GM12891 (cell line): ENCODE data around the gene LYRM4.

Experiments used
- DNase-seq: peaks from one replicate; pipeline ENCODE4 v3.0.0; 2011; ENCODE audit warnings: low spot score; ENCODE audit not compliant: insufficient read length
- FAIRE-seq: peaks from 2 replicates; lab custom pipeline; 2011; peaks lifted over from hg19 to GRCh38; lab: Jason Lieb, UNC
- PAX5 ChIP-seq: IDR thresholded peaks from 2 replicates; pipeline ENCODE4 v1.6.1; 2011; ENCODE audit warnings: low read length, moderate library complexity, mild to moderate bottlenecking; ENCODE audit not compliant: insufficient read depth, severe bottlenecking
- POLR2A ChIP-seq: IDR thresholded peaks from 2 replicates; pipeline ENCODE4 v1.6.1; 2011; ENCODE audit warnings: low read depth, low read length, control low read depth
- POLR2AphosphoS5 ChIP-seq: IDR thresholded peaks from 2 replicates; pipeline ENCODE4 v1.6.1; 2011; ENCODE audit warnings: low read depth, low read length, control low read depth
- POU2F2 ChIP-seq: IDR thresholded peaks from 2 replicates; pipeline ENCODE4 v1.6.1; 2011; ENCODE audit warnings: low read depth, mild to moderate bottlenecking, control low read depth, low read length, moderate library complexity
- SPI1 ChIP-seq: IDR thresholded peaks from 2 replicates; pipeline ENCODE4 v1.6.1; 2011; ENCODE audit warnings: low read depth, low read length, control low read depth
- TAF1 ChIP-seq: IDR thresholded peaks from 2 replicates; pipeline ENCODE4 v1.6.1; 2011; ENCODE audit warnings: low read depth, low read length, control low read depth

The LYRM4 gene

DNA sequence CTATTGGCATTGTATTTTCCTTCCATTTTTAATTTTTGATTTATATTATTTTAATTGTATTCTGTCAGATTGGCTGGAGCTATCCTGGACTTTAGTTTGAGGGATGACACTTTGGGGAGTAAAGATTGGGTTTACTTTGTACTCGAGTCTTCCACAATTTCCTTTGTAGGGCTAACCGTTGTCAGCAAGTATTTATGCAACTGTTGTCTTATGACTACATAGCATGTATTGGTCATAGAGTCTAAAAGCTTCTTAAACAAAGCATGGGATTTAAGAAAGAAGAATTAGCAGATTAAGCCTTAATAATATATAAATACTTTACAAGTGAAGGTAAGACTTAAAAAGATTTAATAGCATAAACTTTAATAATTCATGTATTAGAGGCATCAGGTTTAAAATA is 20.2 kb upstream of the LYRM4 start:
- TF ChIP-seq PAX5, result no peak
- no peak for TF ChIP-seq SPI1
- no peak for TF ChIP-seq POLR2AphosphoS5
- no peak for TF ChIP-seq POLR2A
- TF ChIP-seq TAF1, result no peak
- TF ChIP-seq POU2F2, result no peak
- no peak for FAIRE-seq
- DNase-seq, result no peak

GRCh38 chr6:5279891-5280338 is 19.2 kb upstream of the LYRM4 start:
- no peak for TF ChIP-seq PAX5
- no peak for TF ChIP-seq POLR2A
- no peak for TF ChIP-seq POLR2AphosphoS5
- TF ChIP-seq TAF1, result no peak
- no peak for TF ChIP-seq SPI1
- no peak for TF ChIP-seq POU2F2
- DNase-seq (no peak), FAIRE-seq (peak; percentile 90)

DNA sequence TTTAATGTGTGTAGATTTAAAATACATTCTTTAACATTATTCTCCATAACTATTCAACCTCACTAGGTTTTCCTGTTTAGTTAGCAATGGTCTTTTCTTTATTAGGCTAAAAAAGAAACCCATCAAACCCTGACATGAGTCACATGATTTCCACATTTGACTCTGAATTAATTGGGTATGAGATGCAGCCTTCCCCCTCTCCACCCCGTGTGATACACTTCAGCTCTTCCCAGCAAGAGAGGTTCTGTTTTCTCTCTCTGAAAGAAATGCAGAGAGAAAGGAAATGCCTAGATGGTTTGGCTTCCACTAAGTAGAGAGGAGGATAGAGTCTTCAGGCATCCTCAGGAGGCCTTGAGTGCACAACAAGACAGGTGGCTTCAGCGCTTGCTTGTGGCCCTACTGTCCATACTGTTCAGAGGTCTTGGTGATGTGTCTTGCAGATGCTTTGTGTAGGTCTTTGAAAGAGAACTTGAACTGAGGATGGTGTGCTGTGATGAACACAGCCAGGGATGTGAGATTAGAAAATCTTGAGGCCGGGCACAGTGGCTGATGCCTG is 17.9 kb upstream of the LYRM4 start:
- DNase-seq (no peak), FAIRE-seq (peak; percentile 54)
- TF ChIP-seq SPI1 (no peak), POLR2AphosphoS5 (no peak), POU2F2 (no peak), POLR2A (no peak), TAF1 (no peak), PAX5 (no peak)

DNA sequence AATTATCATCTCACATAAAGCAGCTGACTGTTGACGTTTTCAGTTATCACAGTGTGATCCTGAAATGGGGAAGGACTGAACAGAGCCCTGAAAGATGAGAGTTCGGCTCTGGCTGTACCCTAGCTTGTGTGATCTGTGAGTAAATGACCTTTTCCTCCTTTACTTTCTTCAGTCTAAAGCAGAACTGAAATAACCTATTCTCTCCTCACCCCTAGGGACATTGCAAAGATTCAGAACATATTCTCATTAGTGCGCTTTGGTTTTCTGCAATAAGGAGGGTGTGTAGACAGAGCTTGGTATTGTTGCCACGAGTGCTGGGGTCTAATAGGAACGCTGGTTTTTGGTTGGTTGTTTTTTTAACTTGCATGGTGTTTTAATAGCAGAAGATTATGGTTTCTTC is 17.3 kb upstream of the LYRM4 start:
- DNase-seq, result no peak
- FAIRE-seq, result peak; percentile 45
- TF ChIP-seq PAX5 (no peak), SPI1 (peak; percentile 84), POLR2AphosphoS5 (no peak), TAF1 (no peak), POU2F2 (no peak), POLR2A (no peak)

DNA sequence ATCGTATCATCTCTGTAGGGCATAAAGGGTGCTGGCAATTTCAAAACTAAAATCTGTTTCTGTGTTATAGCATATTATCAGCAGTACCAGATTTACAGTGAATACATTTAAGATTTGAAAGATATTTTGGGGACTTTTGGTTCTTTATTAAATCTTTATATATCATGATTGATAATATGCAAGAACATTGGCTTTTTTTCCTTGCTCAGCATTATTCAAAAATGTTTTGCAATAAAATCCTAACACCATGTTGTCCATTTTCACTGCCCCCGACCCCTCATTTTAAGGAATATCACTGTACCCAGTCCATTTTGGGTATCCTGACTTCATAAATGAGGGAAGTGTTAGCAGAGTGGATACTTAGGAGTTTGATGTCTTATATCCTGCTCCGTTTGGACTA is 16.8 kb upstream of the LYRM4 start:
- no peak for FAIRE-seq
- DNase-seq, result no peak
- TF ChIP-seq SPI1 (no peak), PAX5 (no peak), POLR2A (no peak), TAF1 (no peak), POLR2AphosphoS5 (no peak), POU2F2 (no peak)

DNA sequence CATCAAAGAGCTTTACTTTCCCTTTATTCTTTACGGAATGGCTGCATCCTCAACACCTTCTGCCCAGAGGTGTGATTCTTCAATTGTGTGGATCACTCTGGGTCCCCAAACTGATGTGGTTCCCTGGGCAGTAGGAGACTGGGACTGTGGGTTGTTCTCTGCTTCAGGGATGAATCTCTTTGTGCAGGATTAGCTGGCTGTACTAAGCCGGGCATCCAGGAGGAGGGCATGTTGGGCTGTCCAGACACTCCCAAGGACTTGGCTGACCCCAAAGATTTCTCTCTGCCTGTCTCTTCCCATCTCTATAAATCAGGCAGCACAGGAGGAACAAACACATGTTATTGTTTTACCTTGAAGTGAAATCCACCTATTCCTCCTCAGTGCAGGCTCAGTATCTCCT is 15.8 kb upstream of the LYRM4 start:
- no peak for DNase-seq
- no peak for TF ChIP-seq POLR2A
- no peak for TF ChIP-seq POLR2AphosphoS5
- TF ChIP-seq PAX5, result no peak
- no peak for TF ChIP-seq TAF1
- no peak for FAIRE-seq

GRCh38 chr6:5275497-5275896 is 14.7 kb upstream of the LYRM4 start:
- no peak for TF ChIP-seq POLR2A
- TF ChIP-seq POLR2AphosphoS5, result no peak
- TF ChIP-seq PAX5, result no peak
- TF ChIP-seq TAF1, result no peak
- TF ChIP-seq POU2F2, result no peak
- TF ChIP-seq SPI1, result no peak
- no peak for DNase-seq
- no peak for FAIRE-seq

DNA sequence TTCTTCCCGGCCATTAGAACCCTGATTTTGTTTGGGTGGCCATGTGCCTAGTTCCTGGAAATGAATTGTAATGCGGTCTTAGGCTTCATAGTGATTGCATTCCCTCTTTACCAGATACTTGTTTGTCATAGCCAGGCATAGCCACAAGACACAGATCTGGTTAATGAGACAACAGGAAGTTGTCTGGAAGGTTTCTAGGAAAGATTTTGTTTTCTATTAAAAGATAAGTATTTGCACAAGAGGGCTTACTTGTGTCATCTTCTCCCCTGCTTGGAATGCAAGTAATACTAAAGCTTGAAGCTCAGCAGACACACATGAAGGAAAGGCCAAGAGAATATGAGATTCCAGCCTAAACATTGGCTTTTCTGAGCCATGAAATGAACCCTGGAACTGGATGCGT is 13.5 kb upstream of the LYRM4 start:
- FAIRE-seq (peak; percentile 35), DNase-seq (no peak)
- no peak for TF ChIP-seq PAX5

DNA sequence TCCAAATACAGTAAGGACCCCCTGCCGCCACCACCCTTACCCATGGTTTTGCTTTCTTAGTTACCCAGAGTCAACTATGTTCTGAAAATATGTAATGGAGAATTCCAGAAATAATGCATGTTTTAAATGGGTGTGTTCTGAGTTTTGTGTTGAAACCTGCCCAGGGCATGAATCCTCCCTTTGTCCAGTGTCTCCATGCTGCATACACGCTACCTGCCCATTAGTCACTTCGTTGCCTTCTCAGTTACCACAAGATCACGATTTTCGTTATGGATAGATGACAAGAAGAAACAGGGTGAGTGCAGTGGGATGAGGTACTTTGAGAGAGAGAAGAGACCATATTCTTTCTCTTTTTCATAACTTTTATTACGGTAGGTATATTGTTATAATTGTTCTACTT is 11.2 kb upstream of the LYRM4 start:
- FAIRE-seq, result no peak
- no peak for TF ChIP-seq PAX5
- no peak for TF ChIP-seq POU2F2
- TF ChIP-seq POLR2AphosphoS5, result no peak
- no peak for TF ChIP-seq POLR2A
- no peak for TF ChIP-seq SPI1
- no peak for DNase-seq

GRCh38 chr6:5270093-5270680 is 9.4 kb upstream of the LYRM4 start:
- no peak for FAIRE-seq
- no peak for TF ChIP-seq TAF1
- TF ChIP-seq POU2F2, result no peak
- no peak for TF ChIP-seq POLR2A
- no peak for TF ChIP-seq PAX5
- TF ChIP-seq SPI1, result no peak
- TF ChIP-seq POLR2AphosphoS5, result no peak
- no peak for DNase-seq

- TF ChIP-seq POLR2AphosphoS5 (no peak), POLR2A (no peak), POU2F2 (no peak), SPI1 (no peak), TAF1 (no peak), PAX5 (no peak)
- FAIRE-seq (no peak), DNase-seq (no peak)
Observed at GRCh38 chr6:5266423-5266822, 5.7 kb upstream of the LYRM4 start.
